Astrocyte (in vitro differentiated cells and primary cell): ENCODE results near the gene PRDM10. TPM values are rescaled to one million over a fixed set of nuclear protein-coding genes. Genes with fewer than 3 reads are reported as not detected.

ENCODE experiments used
- DNase-seq: peaks from one replicate; pipeline ENCODE4 v3.0.0-alpha.2; 2010; ENCODE audit warnings: low read depth
- FAIRE-seq: peaks from 2 replicates; lab custom pipeline; 2011; peaks lifted over from hg19 to GRCh38; lab: Jason Lieb, UNC
- H2AFZ ChIP-seq: 2 replicates; pipeline ENCODE4 v1.6.0; 2012; ENCODE audit warnings: low read depth, low read length, inconsistent platforms
- H3K27ac ChIP-seq: 2 replicates; pipeline ENCODE4 v1.5.1; 2011; ENCODE audit warnings: low read depth, low read length, inconsistent platforms
- H3K27me3 ChIP-seq: 2 replicates; pipeline ENCODE4 v1.6.0; 2011; ENCODE audit warnings: low read length, inconsistent platforms; ENCODE audit not compliant: insufficient read depth
- H3K36me3 ChIP-seq: 2 replicates; pipeline ENCODE4 v1.5.1; 2011; ENCODE audit warnings: low read length, inconsistent platforms; ENCODE audit not compliant: insufficient read depth
- H3K4me1 ChIP-seq: 2 replicates; pipeline ENCODE4 v1.5.1; 2011; ENCODE audit warnings: low read length, inconsistent platforms; ENCODE audit not compliant: insufficient read depth
- H3K4me2 ChIP-seq: 2 replicates; pipeline ENCODE4 v1.6.0; 2012; ENCODE audit warnings: low read length, inconsistent platforms
- H3K4me3 ChIP-seq: 2 replicates; pipeline ENCODE4 v1.5.1; 2011; ENCODE audit warnings: low read depth, mild to moderate bottlenecking, low read length, inconsistent platforms; ENCODE audit not compliant: insufficient read depth
- H3K79me2 ChIP-seq: 2 replicates; pipeline ENCODE4 v1.6.0; 2012; ENCODE audit warnings: mild to moderate bottlenecking, low read length, inconsistent platforms; ENCODE audit not compliant: insufficient read depth
- H3K9ac ChIP-seq: 2 replicates; pipeline ENCODE4 v1.6.0; 2012; ENCODE audit warnings: mild to moderate bottlenecking, low read length, inconsistent platforms
- H3K9me3 ChIP-seq: 2 replicates; pipeline ENCODE4 v1.5.1; 2012; ENCODE audit warnings: low read depth, mild to moderate bottlenecking, low read length, inconsistent platforms; ENCODE audit not compliant: insufficient read depth
- H4K20me1 ChIP-seq: 2 replicates; pipeline ENCODE4 v1.6.0; 2012; ENCODE audit warnings: low read length, inconsistent platforms; ENCODE audit not compliant: insufficient read depth
- H3K27ac Mint-ChIP-seq: one replicate; pipeline ENCODE4 v1.8.0; 2021; ENCODE audit warnings: mild to moderate bottlenecking, mixed read lengths; ENCODE audit not compliant: unreplicated experiment
- H3K27me3 Mint-ChIP-seq: one replicate; pipeline ENCODE4 v1.8.0; 2021; ENCODE audit warnings: low read depth, mixed read lengths; ENCODE audit not compliant: unreplicated experiment
- H3K36me3 Mint-ChIP-seq: one replicate; pipeline ENCODE4 v1.8.0; 2021; ENCODE audit warnings: low read depth, mixed read lengths; ENCODE audit not compliant: unreplicated experiment
- H3K4me1 Mint-ChIP-seq: one replicate; pipeline ENCODE4 v1.8.0; 2021; ENCODE audit warnings: low read depth, mixed read lengths; ENCODE audit not compliant: unreplicated experiment
- H3K4me3 Mint-ChIP-seq: one replicate; pipeline ENCODE4 v1.8.0; 2021; ENCODE audit warnings: mild to moderate bottlenecking, moderate library complexity, mixed read lengths; ENCODE audit not compliant: unreplicated experiment
- H3K9me3 Mint-ChIP-seq: one replicate; pipeline ENCODE4 v1.8.0; 2021; ENCODE audit warnings: mild to moderate bottlenecking, mixed read lengths; ENCODE audit not compliant: unreplicated experiment
- EZH2 ChIP-seq: IDR thresholded peaks from 2 replicates; pipeline ENCODE4 v1.6.1; 2012; ENCODE audit warnings: mild to moderate bottlenecking, low read length, inconsistent platforms; ENCODE audit not compliant: insufficient read depth
- total RNA-seq: library from RNA; stranded (reverse); gene quantifications from 2 replicates; pipeline ENCODE4 v1.2.1, GENCODE V29; 2021
- TF ChIP-seq, protein P1 (sequence below): IDR thresholded peaks from 2 replicates; pipeline ENCODE4 v1.5.1; 2011; ENCODE audit warnings: low read depth, mild to moderate bottlenecking, inconsistent platforms, low read length, moderate library complexity; ENCODE audit not compliant: insufficient read depth

The PRDM10 gene
- total RNA-seq, 1 donor from 2014 or later: 10.1 TPM

- H3K4me1 ChIP-seq: peaks cover 19% of the 10 kb centered on the region
- H4K20me1 ChIP-seq: no peaks in the 10 kb centered on the region
- H3K9me3 ChIP-seq: no peaks in the 10 kb centered on the region
- no peak overlapping the region for H3K27ac ChIP-seq
- FAIRE-seq (peak; percentile 43), DNase-seq (peak; percentile 75)
- TF ChIP-seq, protein P1, sequence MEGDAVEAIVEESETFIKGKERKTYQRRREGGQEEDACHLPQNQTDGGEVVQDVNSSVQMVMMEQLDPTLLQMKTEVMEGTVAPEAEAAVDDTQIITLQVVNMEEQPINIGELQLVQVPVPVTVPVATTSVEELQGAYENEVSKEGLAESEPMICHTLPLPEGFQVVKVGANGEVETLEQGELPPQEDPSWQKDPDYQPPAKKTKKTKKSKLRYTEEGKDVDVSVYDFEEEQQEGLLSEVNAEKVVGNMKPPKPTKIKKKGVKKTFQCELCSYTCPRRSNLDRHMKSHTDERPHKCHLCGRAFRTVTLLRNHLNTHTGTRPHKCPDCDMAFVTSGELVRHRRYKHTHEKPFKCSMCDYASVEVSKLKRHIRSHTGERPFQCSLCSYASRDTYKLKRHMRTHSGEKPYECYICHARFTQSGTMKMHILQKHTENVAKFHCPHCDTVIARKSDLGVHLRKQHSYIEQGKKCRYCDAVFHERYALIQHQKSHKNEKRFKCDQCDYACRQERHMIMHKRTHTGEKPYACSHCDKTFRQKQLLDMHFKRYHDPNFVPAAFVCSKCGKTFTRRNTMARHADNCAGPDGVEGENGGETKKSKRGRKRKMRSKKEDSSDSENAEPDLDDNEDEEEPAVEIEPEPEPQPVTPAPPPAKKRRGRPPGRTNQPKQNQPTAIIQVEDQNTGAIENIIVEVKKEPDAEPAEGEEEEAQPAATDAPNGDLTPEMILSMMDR: no peak
- TF ChIP-seq EZH2: no peak
- Mint-ChIP-seq H3K4me1 (peaks cover 16% of the 10 kb centered on the region), H3K9me3 (no peaks in the 10 kb centered on the region), H3K36me3 (no peaks in the 10 kb centered on the region), H3K27ac (peak overlapping the region; percentile 69), H3K27me3 (no peaks in the 10 kb centered on the region), H3K4me3 (no peak overlapping the region)
- no peaks in the 10 kb centered on the region for H3K27me3 ChIP-seq
- H3K9ac ChIP-seq: no peak overlapping the region
- no peaks in the 10 kb centered on the region for H3K79me2 ChIP-seq
- peak overlapping the region; percentile 52 for H3K4me2 ChIP-seq
- H2AFZ ChIP-seq: no peak overlapping the region
- H3K4me3 ChIP-seq: no peak overlapping the region
- no peaks in the 10 kb centered on the region for H3K36me3 ChIP-seq
These were observed 35.4 kb upstream of the PRDM10 start for GRCh38 chr11:130037881-130038585.

DNA sequence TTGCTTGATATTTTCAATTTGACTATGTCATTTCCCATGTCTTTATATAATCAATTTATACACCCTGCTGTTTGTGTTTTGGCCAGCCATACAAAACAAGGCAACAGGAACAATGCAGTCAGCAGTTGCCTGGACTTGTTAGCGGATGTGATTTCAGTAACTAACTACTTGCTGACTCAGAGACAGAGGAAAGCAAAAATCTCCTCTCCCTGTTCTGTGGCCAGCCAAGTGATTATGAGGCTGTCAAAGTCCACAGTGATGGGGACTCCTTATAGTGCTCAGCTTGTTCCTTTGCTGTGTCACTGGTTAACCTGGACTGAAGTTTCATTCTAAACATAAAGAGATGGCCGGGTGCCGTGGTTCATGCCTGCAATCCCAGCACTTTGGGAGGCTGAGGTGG, 34.4 kb upstream of the PRDM10 start:
- peak overlapping the region; percentile 46 for H3K4me2 ChIP-seq
- no peak overlapping the region for H3K9ac ChIP-seq
- H3K4me3 Mint-ChIP-seq: no peak overlapping the region

More for the DNA sequence above, 34.4 kb upstream of the PRDM10 start:
- TF ChIP-seq EZH2: no peak
- TF ChIP-seq, protein P1: no peak
- Histone ChIP-seq H3K27ac (no peak overlapping the region), H3K27me3 (no peaks in the 10 kb centered on the region), H3K4me1 (peaks cover 15% of the 10 kb centered on the region), H3K4me3 (no peak overlapping the region), H3K9me3 (no peaks in the 10 kb centered on the region), H2AFZ (peak overlapping the region; percentile 32), H4K20me1 (no peaks in the 10 kb centered on the region), H3K79me2 (no peaks in the 10 kb centered on the region), H3K36me3 (no peaks in the 10 kb centered on the region)
- H3K27ac Mint-ChIP-seq: peak overlapping the region; percentile 72
- peak; percentile 96 for FAIRE-seq
- H3K4me1 Mint-ChIP-seq: peaks cover 17% of the 10 kb centered on the region
- no peaks in the 10 kb centered on the region for H3K9me3 Mint-ChIP-seq
- no peaks in the 10 kb centered on the region for H3K36me3 Mint-ChIP-seq
- DNase-seq: peak; percentile 86
- H3K27me3 Mint-ChIP-seq: no peaks in the 10 kb centered on the region
